ENCODE results near the gene HHLA2. TPM values are rescaled to one million over a fixed set of nuclear protein-coding genes. Genes with fewer than 3 reads are reported as not detected.

HHLA2 gene
- total RNA-seq, 1 donor from 2014 or later = not detected

DNA sequence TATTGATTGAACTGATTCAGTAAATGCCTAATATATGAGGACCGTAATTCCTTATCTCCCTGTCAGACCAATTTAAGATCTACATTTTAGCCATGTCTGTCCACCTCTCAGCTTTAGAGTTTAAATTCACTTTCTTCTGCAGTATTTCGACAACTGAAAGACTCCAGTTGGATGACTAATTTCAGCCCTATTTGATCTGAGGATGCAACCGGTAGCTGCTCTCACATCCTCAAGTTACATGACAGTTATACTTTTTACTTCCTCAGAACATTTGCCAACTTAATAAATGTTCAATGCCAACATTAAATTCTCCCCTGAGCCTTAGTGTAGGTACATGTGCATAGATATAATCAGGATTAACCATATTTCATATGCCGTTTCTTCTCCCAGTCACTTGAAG lies 2.5 kb upstream of the HHLA2 start:
- H3K27me3 ChIP-seq (ENCODE audit: control insufficient read depth, insufficient read depth, low read length) = no peaks in the 10 kb centered on the region
- H3K4me3 ChIP-seq (ENCODE audit: low read depth, low read length) = no peak overlapping the region
- FAIRE-seq (no peak), DNase-seq (ENCODE audit: low read depth) (no peak)
- TF ChIP-seq, protein P1, sequence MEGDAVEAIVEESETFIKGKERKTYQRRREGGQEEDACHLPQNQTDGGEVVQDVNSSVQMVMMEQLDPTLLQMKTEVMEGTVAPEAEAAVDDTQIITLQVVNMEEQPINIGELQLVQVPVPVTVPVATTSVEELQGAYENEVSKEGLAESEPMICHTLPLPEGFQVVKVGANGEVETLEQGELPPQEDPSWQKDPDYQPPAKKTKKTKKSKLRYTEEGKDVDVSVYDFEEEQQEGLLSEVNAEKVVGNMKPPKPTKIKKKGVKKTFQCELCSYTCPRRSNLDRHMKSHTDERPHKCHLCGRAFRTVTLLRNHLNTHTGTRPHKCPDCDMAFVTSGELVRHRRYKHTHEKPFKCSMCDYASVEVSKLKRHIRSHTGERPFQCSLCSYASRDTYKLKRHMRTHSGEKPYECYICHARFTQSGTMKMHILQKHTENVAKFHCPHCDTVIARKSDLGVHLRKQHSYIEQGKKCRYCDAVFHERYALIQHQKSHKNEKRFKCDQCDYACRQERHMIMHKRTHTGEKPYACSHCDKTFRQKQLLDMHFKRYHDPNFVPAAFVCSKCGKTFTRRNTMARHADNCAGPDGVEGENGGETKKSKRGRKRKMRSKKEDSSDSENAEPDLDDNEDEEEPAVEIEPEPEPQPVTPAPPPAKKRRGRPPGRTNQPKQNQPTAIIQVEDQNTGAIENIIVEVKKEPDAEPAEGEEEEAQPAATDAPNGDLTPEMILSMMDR (IDR thresholded peaks at IDR 0.05; ENCODE audit: insufficient read depth, low read length, severe bottlenecking) = no peak
- no peaks in the 10 kb centered on the region for H3K36me3 ChIP-seq (ENCODE audit: control insufficient read depth, insufficient read depth, low read length)

DNA sequence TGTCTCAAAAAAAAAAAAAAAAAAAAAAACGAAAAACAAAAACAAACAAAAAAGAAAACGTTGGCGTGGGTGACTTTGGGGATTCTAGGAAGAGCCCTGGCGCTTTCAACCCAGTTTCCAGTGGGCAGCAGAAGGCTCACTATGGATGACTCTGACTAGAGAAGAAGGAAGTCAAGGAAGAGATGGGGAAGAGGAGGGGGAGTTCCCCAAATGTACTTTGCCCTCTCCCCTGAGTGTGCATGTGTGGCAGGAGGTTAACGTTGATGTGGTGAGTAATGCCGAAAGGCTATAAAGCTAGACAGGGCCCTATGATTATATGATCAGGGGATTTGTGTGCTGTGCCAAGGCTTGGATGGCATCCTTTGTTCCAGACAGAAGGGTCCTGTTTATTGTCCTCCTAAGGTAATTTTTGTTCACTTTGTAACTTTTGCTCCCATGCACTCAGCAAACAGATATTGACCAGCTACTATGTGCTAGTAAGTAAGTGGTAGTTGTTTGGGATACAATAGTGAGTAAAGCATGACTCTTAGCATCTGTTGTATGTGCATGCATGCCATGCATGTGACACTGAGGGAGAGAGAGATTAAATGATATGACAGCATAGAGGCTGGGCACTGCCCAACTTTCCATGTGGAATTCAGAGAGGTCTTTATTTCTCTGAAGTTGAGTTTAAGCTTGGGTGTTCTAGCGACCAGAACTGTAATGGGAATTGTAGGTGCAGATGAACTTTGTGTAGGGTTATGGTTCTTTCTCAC lies 750 bp upstream of the HHLA2 start:
- H3K4me3 ChIP-seq (ENCODE audit: low read depth, low read length) = no peak overlapping the region
- DNase-seq (ENCODE audit: low read depth) = no peak
- TF ChIP-seq, protein P1 (IDR thresholded peaks at IDR 0.05; ENCODE audit: insufficient read depth, low read length, severe bottlenecking) = no peak
- H3K27me3 ChIP-seq (ENCODE audit: control insufficient read depth, insufficient read depth, low read length) = no peaks in the 10 kb centered on the region
- FAIRE-seq = no peak
- H3K36me3 ChIP-seq (ENCODE audit: control insufficient read depth, insufficient read depth, low read length) = no peaks in the 10 kb centered on the region

DNA sequence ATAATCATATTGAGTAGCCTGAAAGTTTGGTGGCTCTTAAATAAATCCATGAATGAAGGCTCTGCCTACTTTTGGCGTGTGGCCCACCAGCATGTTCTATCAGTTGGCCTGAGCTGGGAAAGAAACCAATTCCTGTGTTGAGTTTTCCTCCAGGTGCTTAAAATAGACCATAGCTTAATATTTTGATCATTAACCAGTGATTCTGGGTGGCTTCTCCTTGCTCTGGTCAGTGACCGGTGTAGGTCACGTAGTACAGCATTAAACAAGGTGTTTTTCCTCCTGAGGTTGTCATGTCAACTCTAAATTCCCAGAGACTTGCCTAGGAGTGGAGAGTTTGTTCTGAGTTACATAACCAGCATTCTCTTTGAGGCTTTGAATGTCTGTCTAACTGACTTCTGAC lies 1.3 kb downstream of the HHLA2 start:
- TF ChIP-seq, protein P1 (IDR thresholded peaks at IDR 0.05; ENCODE audit: insufficient read depth, low read length, severe bottlenecking) = no peak
- no peak overlapping the region for H3K4me3 ChIP-seq (ENCODE audit: low read depth, low read length)
- no peak for FAIRE-seq
- H3K36me3 ChIP-seq (ENCODE audit: control insufficient read depth, insufficient read depth, low read length) = no peaks in the 10 kb centered on the region
- DNase-seq (ENCODE audit: low read depth) = no peak
- no peaks in the 10 kb centered on the region for H3K27me3 ChIP-seq (ENCODE audit: control insufficient read depth, insufficient read depth, low read length)

DNA sequence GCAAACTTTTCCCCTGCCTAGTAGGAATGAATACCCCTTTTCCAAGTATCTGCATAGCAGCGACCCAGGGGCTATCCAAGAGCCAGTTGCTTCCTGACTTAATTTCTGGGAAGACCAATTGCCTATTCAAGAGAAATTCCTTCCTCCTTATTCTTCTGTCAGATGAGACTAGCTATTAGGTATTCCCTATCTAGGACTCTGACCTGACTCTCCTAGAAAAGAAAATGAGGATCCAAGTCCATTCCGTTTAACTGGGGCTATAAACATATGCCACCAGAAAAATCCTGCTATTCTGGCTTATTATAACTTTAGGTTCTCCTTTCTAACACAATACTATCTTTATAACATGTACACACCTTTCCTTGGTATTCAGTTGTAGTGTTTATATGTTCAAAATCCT lies 1.7 kb downstream of the HHLA2 start:
- TF ChIP-seq, protein P1 (IDR thresholded peaks at IDR 0.05; ENCODE audit: insufficient read depth, low read length, severe bottlenecking) = no peak
- no peak for FAIRE-seq
- no peak for DNase-seq (ENCODE audit: low read depth)
- Histone ChIP-seq H3K36me3 (ENCODE audit: control insufficient read depth, insufficient read depth, low read length) (no peaks in the 10 kb centered on the region), H3K27me3 (ENCODE audit: control insufficient read depth, insufficient read depth, low read length) (no peaks in the 10 kb centered on the region), H3K4me3 (ENCODE audit: low read depth, low read length) (no peak overlapping the region)

DNA sequence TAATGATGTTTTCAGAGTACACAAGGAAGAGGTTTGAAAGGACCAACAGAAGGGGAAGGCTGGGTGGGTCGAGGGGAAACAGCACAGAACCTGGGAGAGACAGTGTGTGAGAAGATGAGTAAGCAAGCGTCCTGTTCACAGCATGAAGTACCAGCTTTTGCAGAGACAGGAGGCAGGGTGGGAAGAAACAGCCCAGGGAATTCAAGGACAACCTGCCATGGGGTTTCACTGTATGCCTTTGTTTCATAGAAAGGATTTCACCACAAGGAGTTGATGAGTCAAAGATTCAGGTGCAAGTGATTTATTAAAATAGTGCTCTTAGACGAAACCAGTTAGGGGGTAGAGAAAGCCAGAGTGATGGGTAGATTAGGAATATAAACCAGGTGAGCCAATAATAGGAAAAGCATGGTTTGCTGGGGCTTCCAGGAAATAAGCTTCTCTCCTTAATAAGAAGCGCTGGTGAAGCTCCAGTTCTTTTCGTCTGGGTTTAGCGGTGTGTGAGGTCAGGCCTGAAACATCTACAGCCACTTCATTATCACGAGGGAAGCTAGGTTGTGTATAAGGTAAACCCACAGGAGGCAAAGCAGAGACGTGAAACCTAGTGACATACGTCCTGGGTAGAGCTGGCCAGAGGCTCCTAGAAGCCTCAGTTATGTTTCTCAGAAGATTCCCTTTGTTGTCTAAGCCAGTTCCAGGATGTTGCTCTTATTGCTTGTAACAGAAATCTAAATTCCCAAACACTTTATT lies 3.9 kb downstream of the HHLA2 start:
- no peak overlapping the region for H3K4me3 ChIP-seq (ENCODE audit: low read depth, low read length)
- FAIRE-seq = peak; percentile 32
- DNase-seq (ENCODE audit: low read depth) = no peak
- TF ChIP-seq, protein P1 (IDR thresholded peaks at IDR 0.05; ENCODE audit: insufficient read depth, low read length, severe bottlenecking) = no peak
- no peaks in the 10 kb centered on the region for H3K36me3 ChIP-seq (ENCODE audit: control insufficient read depth, insufficient read depth, low read length)
- H3K27me3 ChIP-seq (ENCODE audit: control insufficient read depth, insufficient read depth, low read length) = no peaks in the 10 kb centered on the region

All from bronchial epithelial cell (primary cell).